GM18517 (cell line): ENCODE results near the gene NRCAM.
A peak's percentile ranks its signal among the peaks of the same experiment; 100 is the strongest.

Experiments used
- ATAC-seq: cut with Tn5 transposase; IDR thresholded peaks from one replicate; pipeline ENCODE4 v1.9.1; 2021; ENCODE audit warnings: mild to moderate bottlenecking, moderate library complexity; ENCODE audit not compliant: unreplicated experiment

The NRCAM gene

DNA sequence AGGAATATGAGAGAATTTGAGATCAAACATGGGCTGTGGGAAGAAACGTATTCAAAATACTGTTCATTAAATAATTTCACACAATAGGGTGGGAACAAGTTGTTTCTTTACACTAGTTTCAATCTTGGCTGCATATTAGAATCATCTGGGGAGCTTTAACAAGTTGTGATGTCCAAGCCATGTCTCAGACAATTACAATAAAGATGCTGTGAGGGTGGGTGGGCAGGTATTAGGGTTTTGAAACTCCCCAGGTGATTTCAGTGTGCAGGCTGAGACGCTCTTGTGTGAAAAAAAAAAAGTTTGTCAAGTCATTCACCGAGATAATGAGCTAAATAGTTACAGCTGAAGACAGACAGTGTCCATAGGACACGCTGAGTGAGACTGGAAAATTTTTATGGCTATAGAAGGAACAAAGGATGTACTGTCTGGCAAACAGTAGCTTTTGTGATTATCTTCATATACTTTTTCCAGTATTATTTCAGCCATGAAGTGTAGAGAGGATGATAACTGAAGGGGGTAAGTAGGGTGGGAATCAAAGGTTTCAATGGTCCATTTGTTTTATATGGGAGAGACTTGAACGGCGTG lies 313.5 kb downstream of the NRCAM start:
- no peak for ATAC-seq

DNA sequence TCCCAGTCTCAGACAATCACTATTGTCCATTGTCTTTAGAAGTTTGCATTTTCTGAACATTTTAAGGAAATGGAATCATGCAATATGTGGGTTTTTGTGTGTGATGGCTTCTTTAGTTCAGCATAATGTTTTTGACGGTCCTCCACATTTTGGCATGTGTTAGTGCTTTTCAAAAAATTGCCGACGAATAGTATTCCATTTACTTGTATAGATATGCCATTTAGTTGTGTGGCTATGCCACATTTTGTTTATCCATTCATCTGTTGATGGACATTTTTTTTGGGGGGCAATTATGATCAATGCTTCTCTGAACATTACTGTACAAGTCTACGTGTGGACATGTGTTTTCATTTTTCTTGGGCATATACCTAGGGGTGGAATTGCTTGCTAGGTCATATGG lies 314.1 kb downstream of the NRCAM start:
- no peak for ATAC-seq

DNA sequence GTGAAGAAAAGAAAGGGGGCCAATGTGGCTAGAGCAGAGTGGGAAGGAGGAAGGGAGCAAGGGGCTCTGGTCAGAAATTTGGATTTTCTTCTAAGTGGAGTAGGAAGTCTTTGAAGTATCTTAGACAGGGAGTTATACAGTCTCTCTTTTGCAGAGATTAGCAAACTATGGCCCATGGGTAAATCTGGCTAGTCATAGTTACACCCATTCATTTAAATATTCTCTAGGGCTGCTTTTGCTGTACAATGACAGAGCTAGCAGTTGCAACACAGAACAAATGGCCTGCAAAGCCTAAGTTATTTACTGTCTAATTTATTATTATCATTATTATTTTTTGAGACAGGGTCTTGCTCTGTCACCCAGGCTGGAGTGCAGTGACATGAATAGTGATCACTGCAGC lies 315.6 kb downstream of the NRCAM start:
- no peak for ATAC-seq

DNA sequence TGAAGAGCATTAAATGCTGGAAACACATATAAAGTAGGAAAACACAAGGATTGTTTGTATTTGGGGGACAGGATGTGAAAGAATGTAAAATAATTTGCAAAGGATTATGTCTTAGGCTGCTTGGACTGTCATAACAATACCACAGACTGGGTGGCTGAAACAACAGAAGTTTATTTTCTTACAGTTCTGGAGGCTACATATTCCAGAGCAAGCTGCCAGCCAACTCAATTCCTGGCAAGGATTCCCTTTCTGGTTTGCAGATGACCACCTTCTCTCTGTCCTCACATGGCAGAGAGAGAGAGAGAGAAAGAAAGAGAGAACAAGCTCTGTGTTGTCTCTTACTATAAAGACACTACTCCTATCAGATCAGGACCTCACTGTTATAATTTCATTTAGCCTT lies 317.3 kb downstream of the NRCAM start:
- no peak for ATAC-seq

DNA sequence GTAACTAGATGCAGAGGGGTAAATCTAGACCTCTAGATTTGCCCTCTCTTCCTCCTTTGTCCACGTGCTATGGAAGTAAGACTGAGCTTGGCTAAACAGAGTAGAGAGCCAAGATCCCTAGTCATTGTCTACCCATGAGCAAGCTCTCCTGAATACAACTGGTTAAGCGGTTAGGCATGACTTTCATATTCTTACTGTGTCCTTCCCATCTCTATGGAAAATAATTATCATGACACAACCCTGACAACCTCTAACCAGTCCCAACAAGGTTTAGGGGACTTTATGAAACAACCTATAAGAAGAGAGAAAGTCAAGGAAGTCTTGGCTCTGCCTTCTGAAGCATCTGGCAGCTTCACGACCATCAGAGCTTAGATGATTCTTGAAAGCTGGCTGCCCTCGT lies 318.2 kb downstream of the NRCAM start:
- ATAC-seq = no peak

GRCh38 chr7:108137040-108137439 lies 319.2 kb downstream of the NRCAM start:
- no peak for ATAC-seq

- peak; percentile 21 for ATAC-seq
Observed at GRCh38 chr7:108136191-108136688, 320.0 kb downstream of the NRCAM start.

DNA sequence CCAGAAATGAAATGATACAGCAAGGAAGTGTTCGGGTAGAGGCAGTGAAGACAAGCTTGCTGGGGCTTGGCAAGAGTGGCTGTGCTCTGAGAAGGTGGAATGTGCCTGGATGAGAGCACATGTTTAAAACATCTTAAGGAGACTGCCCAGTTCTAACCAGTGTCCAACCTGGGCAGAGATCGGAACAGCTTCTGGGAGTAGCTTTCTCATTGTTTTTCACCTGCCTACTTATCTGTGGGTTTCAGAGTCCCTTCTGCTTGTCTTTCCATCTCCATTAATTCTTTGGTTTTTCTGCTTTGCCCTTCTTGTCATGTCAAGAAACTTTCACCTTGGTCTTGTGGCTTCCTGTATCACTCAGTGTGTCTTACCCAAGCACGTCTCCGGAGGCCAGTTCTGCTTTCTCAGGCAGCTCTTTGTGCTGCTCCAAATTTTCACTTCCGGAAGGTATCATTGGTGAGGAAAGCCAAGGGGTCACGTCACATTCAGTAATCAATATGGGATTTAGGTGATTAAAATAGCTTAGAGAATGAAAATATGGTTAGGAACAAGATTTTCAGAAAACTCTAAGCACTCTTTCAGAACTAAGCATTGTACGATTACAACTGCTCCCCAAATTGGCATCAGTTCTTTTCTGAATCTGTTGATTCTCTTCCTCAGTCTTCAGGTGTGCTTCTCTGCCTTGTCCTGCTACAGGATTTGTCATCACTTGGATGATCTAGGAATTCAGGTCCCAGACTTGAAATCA lies 320.6 kb downstream of the NRCAM start:
- peak; percentile 99 for ATAC-seq

DNA sequence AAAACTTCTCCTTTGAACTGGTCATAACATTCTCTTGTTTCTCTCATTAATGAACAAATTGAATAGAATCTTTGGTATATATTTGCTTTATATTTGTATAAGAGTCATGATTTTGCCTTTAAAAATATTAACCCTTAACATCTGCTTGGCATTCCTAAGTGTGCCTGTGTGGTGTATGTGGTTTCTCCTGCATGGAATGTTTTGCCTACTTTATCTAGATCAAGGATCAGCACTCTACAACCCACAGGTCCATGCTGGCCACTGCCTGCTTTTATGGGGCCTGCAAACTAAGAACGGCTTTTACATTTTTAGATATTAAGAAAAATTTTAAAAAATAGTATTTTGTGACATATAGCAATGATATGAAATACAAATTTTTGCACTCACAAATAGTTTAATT lies 321.8 kb downstream of the NRCAM start:
- no peak for ATAC-seq

DNA sequence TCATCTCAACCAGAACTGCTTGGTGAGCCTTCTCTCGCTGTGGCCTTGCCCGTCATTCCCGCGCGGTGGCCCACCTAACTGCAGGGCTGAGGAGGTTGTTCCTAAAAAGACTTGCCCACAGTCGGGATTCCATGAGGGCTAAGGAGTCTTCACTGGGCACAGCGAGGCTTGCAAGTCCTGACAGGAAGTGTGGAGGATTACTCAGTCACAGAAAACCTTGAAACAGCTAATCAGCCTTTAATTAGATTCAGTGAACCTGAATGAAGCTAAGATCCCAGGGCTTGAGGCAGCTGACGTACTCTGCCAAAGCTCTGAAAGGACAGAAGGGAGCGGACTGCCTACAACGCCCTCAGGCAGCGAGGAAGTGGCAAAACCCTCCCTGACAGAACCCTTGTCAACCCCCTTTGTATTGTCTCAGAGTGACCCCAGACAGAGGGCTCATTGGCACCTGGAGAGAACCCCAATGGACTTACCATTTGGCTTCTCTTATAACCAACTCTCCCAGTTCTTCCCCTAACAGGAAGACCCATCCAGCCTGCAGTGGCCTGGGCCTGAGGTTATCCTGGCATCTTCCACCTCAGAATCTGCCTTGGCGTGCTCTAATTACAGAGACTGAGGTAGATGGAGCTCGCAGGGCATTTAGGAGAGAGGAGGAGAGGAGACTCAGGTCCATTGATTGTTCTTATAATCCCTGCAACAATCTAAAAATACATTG lies 323.5 kb downstream of the NRCAM start:
- no peak for ATAC-seq

DNA sequence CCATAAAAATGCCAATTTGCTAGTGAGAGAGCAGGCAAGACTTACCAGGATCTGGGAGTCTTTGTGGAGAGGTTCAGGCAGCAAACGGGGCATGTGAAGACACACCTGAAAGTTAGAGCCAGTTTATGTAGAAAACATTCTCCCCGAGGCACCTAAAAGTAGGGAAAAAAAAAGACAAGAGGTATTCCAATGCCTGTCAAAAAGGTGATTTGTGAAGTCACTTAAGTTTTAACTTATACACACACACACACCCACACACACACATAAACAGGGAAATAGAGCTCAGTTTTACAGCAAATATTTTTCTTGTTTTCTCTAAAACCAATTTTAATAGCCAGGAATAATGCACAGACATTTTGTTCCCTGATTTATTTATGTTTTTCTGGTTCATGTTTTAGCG lies 326.0 kb downstream of the NRCAM start, which contains the start of gene LAMB4:
LAMB4 (minus strand) TSS at position 101 of the 400 bp plus-strand sequence. CDS start 7,197 bp downstream, outside the sequence.
- no peak for ATAC-seq

DNA sequence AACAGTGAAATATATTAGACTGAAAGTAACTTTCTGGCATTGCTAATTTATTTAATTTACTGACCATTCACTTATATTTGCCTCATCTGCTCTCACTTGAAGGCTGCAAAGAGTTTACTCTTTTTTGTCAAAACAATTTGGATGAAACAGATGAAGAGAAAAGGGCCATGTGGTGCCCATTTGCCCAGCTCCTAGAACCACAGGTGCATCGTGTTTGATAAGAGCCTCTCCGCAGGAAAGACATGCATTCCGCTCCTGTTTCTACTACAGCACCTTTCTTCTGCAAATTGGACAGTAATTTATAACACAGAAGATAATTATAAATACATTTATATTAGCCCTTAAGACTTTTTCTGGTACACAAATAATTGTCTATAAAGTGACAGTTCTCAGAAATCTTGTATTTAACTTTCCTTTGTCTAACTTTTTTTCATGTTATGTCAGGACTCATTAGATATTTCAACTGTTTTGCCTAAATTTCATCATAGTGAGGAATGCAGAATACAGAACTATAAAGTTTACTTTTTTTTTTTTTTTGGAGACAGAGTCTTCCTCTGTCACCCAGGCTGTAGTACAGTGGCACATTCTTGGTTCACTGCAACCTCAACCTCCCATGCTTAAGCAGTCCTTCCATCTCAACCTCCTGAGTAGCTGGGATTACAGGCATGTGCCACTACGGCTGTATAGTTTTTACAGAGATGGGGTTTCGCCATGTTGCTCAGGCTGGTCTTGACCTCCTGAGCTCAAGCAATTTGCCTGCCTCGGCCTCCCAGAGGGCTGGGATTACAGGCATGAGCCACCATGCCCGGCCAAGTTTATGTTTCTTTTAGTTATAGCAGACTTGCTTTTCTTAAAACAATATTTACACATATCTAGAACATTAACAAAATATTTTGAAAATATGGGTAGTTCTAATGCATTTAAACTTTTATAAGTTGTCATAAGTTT lies 326.9 kb downstream of the NRCAM start:
- no peak for ATAC-seq

- ATAC-seq = no peak
Observed at GRCh38 chr7:108128514-108128913, 327.7 kb downstream of the NRCAM start.

- no peak for ATAC-seq
Observed at GRCh38 chr7:108127461-108127860, 328.8 kb downstream of the NRCAM start.

- no peak for ATAC-seq
Observed at GRCh38 chr7:108124820-108125219, 331.4 kb downstream of the NRCAM start.

DNA sequence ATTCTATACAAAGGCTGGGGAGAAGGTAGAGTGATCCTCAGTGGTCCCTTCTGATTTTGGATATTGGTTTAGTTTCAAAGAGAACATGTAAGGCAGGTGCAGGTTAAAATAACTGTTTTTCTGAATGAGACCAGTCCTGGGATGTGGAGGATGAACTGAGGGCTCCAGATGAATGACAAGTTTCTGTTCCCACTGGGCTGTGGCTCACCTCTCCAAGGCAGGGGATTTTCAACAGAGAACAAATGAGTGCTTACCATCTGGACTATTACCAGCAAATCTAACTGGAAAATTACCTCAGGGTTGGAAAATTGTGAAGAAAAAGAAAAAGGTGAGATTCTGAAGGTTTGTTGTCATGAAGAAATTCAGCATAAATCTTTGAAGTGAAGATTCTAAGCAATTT lies 334.1 kb downstream of the NRCAM start:
- no peak for ATAC-seq

GRCh38 chr7:108120933-108121332 lies 335.3 kb downstream of the NRCAM start:
- ATAC-seq = no peak

GRCh38 chr7:108120196-108120595 lies 336.0 kb downstream of the NRCAM start:
- no peak for ATAC-seq

DNA sequence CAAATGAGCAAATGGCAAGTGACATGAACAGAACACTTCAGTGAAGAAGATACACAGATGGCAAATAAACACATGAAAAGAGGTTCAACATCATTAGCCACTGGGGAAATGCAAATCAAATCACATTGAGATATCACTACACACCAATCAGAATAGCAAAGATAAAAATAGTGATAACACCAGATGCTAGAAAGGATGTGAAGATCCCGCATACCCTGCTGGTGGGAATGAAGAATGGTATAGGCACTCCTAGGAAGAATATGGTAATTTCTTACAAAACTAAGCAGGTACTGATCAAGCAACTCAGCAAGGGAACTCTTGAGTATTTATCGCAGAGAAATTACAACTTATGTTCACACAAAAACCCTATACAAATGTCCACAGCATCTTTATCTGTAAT lies 337.3 kb downstream of the NRCAM start:
- ATAC-seq = no peak

- ATAC-seq = no peak
Observed at GRCh38 chr7:108114117-108114841, 342.0 kb downstream of the NRCAM start.
